HG02798 (cell line): Measurements from ENCODE around the gene DZANK1.
"Not testable (repeated sequence)": the region's sequence is repeated elsewhere in the genome, so short reads cannot be mapped to it uniquely, and the experiment has no call there.

Experiments used
- ATAC-seq: cut with Tn5 transposase; IDR thresholded peaks from one replicate; pipeline ENCODE4 v1.9.1; 2021; ENCODE audit warnings: mild to moderate bottlenecking; ENCODE audit not compliant: unreplicated experiment, poor library complexity

The DZANK1 gene

GRCh38 chr20:18466894-18467730, at the start of gene DZANK1, which contains the start of gene POLR3F:
TSS of gene DZANK1 (minus strand) at chr20:18467030. CDS start at chr20:18465358, 1,672 bp downstream.
TSS of gene POLR3F (plus strand) at chr20:18467390. CDS start at chr20:18467507, 117 bp downstream.
- ATAC-seq = peak; percentile 100

DNA sequence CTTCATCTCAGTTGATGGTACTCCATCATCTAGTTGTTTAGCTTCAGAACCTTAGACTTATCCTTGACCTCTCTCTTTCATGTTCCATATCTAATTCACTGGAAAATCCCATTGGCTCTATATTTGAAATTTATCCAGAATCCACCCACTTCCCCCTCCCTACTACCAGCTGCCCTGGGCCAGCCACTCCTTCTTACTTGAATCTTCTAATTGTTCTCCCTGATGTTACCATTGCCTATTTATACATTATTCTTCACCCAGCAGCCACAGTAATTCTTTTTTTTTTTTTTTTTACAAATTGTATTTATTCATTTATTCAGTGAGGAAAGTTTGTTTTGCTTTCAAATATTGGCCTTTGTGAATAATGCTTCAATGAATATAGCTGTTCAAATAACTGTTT, 49.1 kb upstream of the DZANK1 start:
- ATAC-seq = no peak

DNA sequence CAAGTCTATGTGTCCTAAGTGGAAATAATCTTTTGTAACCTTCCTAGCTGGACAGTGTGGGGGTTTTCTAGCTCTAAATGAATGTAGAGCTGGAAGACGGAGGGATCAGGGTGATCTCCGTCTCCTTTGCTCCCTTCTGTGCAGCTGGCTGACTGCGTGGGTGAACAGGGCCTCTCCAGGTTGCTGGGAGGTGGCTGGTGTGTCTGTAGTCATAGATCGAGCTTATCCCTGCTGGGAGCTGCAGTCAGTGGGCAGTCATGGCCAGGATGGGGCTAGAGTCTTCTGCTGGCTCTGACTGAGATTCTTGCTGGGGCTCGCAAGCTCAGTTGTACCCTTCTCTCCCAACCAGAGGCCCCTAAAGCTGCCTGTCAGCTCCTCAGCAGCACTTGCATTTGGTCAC, 47.3 kb upstream of the DZANK1 start:
- no peak for ATAC-seq

DNA sequence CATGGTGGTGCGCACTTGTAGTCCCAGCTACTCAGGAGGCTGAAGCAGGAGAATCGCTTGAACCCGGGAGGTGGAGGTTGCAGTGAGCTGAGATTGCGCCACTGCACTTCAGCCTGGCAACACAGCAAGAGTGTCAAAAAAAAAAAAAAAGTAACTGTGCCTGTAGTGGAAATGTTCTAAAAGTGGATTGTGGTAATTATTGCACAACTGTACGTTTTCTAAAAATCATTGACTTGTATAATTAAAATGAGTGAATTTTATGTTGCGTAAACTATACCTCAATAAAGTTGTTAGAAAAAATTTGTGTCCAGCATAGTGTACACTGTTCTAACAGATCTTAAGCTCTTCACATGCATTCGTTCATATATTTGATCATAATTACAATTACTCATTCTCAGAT, 46.4 kb upstream of the DZANK1 start:
- no peak for ATAC-seq

DNA sequence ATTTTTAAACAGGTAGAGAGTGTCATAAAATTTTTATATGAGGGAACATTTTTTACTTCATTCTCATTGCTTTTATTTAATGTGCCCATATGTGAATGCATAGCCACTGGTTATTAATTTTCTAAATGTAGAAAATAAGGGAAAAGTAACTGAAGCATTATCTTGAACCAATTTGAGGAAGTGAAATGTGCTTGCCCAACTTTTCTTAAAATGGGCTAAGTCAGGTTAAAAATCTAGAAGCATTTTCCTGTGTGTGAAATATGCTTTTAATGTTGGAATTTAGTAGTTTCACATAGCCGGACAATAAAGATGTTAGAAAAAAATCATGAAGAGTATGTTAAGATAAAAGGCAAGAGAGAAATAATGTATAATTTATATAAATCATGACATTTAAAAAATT, 44.7 kb upstream of the DZANK1 start:
- no peak for ATAC-seq

GRCh38 chr20:18507218-18508191, 40.7 kb upstream of the DZANK1 start, which contains the start of gene SEC23B:
TSS of gene SEC23B (plus strand) at chr20:18507940. CDS start at chr20:18510836, 2,896 bp downstream.
- peak; percentile 95 for ATAC-seq

DNA sequence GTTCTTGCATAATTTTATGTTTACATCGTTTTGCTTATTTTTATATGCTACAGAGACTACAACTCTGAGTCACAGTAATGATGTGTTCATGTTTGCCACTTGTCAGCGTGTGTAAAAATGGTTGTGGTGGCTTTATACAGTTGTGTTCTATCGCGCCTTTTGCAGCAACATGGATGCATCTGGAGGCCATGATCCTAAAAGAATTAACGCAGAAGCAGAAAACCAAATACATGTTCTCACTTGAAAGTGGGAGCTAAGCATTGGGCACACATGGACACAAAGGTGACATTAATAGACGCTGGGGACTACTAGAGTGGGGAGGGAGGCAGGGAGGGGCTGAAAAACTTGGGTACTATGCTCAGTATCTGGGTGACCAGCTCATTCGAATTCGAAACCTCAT, 39.9 kb upstream of the DZANK1 start:
- no peak for ATAC-seq

GRCh38 chr20:18504479-18505060, 37.7 kb upstream of the DZANK1 start:
- no peak for ATAC-seq

DNA sequence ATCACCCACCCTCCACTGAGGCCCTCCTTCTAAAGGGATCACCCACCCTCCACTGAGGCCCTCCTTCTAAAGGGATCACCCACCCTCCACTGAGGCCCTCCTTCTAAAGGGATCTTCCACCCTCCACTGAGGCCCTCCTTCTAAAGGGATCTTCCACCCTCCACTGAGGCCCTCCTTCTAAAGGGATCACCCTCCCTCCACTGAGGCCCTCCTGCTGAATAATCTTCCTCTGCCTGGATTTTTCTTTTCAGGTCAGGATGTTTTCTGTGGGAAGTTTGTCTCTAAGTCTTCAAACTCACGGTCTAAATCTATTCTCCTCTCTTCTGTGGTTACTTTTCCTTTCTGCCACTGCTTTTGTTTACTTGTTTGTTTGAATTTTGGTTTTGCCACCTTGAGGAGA, 34.8 kb upstream of the DZANK1 start:
- ATAC-seq = not testable (repeated sequence)

GRCh38 chr20:18497603-18498002, 30.8 kb upstream of the DZANK1 start:
- no peak for ATAC-seq

DNA sequence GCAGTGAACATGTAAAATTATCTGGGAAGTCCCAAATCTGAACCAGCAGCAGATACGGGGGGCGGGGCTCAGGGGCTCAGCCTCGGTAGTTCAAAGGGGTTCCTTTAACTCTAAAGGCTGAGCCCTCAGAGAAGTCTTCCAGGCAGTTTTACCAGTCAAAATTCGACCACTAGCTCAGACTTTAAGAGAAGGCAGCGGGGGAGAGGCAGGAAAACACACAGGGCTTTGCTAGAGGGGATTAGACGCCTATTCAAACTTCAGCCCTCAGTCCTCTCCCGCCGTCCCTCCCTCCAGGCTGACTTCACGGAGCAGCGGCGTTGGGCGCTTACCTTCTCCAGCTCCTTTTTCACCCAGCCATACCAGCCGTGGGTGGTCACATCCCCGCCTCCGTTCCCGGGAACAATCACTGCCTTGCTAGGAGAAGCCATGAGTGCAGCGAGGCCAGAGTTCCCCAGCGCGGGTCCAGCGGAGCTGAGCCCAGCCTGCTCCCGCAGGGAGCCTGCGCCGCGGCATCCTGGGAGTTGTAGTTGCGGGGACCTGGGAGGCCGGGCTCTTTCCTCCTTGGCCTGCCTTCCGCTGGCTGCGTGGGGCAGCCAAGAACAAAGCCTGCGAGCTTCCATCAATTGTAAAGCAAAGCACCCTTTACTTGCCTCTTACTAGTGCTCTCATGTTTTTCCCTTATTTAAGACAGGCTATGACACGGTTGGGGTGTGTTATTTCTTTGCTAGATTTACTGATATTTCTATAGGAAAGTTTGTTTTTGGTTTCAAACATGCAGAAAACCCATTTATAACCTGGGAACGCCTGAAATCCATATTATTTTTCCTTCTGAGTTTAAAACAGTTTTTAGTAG, 30.1 kb upstream of the DZANK1 start, which contains the start of gene RBBP9:
RBBP9 (minus strand) TSS at position 486 of the 853 bp plus-strand sequence; CDS start at position 428, 58 bp downstream.
- peak; percentile 99 for ATAC-seq

GRCh38 chr20:18496042-18496441, 29.2 kb upstream of the DZANK1 start:
- ATAC-seq = no peak

DNA sequence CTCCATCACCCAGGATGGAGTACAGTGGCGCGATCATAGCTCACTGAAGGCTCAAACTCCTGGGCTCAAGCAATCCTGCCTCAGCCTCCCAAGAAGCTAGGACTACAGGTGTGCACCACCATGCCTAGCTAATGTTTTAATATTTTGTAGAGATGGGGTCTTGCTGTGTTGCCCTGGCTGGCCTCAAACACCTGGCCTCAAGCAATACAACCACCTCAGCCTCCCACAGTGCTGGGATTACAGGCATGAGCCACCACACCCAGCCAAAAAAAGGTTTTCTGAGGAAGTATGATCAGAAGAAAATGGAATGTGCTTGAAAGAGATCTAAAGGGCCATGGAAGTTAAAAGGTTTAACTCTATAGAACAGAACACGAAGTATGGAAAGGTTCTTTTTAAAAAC, 21.5 kb upstream of the DZANK1 start:
- ATAC-seq = no peak

- ATAC-seq = no peak
Observed at GRCh38 chr20:18481596-18481995, 14.8 kb upstream of the DZANK1 start.

DNA sequence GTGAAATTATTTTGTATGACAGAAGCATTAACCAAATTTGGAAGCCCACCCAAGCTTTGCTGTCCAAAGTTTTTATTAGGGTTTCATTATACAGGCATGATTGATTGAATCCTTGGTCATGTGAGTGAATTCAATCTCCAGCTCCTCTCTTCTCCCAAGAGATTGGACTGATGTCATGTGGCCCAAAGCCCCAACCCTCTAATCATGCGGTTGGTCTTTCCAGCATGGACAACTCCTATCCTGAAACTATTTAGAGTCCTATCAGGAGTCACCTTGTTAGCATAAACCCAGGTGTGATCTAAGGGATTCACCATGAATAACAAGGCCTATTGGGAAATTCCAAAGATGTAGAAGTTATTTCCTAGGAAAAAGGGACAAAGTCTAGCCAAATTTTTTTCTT, 11.0 kb upstream of the DZANK1 start:
- ATAC-seq = no peak

- no peak for ATAC-seq
Observed at GRCh38 chr20:18477218-18477617, 10.4 kb upstream of the DZANK1 start.

- ATAC-seq = peak; percentile 38
Observed at GRCh38 chr20:18466574-18466893, 296 bp downstream of the DZANK1 start.

DNA sequence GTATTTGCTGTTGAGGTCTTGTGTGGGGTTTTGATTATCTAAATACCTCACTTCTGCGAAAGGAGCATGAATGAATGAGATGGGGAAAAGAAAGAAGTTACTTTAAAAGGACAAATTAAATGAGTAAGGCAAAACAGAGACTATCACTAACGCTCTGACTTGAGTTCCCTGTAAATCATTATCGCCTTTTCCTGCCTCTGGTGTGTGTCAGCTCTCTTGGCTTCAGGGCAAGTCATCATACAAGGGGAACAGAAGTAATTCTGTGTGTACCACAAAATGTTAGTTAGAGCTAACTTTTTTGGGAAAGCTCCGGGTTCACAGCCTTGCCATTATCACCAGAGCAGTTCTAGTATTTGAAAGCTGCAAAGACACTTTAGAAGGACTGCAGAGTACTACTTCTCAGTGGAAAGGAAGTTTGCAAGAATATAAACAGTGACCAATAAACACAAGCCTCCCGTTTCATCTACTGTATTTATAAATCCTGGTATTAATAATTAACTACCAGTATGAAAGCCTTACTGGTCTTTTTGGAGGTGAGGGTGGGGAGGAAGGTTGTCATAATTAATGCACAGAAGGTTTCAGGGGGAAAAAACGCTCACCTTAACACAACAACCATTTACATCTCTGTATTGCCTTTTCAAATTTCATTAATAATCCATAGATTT, 1.2 kb downstream of the DZANK1 start:
- ATAC-seq = no peak

GRCh38 chr20:18456600-18456999, 10.2 kb downstream of the DZANK1 start:
- ATAC-seq = no peak
